Measurements from ENCODE around the gene TRABD.

The TRABD gene

GRCh38 chr22:50210378-50211139 lies 24.8 kb downstream of the TRABD start:
- H3K4me1 ChIP-seq (ENCODE audit: control insufficient read depth in 1 of 2, insufficient read depth in 2 of 2, low read length in 2 of 2): no peaks in the 10 kb centered on the region
- no peak overlapping the region for H3K9ac ChIP-seq (ENCODE audit: low read depth in 1 of 2, low read length in 2 of 2)
- H3K27ac ChIP-seq (ENCODE audit: low read depth, low read length): no peak overlapping the region
- no peak overlapping the region for H3K4me3 ChIP-seq (ENCODE audit: low read depth in 1 of 2, low read length in 2 of 2)
- H3K36me3 ChIP-seq (ENCODE audit: control insufficient read depth in 1 of 2, insufficient read depth in 2 of 2, low read length in 2 of 2): peaks cover 25 to 82% of the 10 kb centered on the region in 2 donors
- no peaks in the 10 kb centered on the region for H3K27me3 ChIP-seq (ENCODE audit: control insufficient read depth in 1 of 2, insufficient read depth in 2 of 2, low read length in 2 of 2)
- H3K9me3 ChIP-seq (ENCODE audit: control insufficient read depth in 1 of 2, low read length in 2 of 2): no peaks in the 10 kb centered on the region

GRCh38 chr22:50211147-50211546 lies 25.4 kb downstream of the TRABD start:
- Histone ChIP-seq H3K27ac (ENCODE audit: low read depth, low read length) (no peak overlapping the region), H3K4me3 (ENCODE audit: low read depth in 1 of 2, low read length in 2 of 2) (no peak overlapping the region), H3K36me3 (ENCODE audit: control insufficient read depth in 1 of 2, insufficient read depth in 2 of 2, low read length in 2 of 2) (peaks cover 25 to 83% of the 10 kb centered on the region in 2 donors), H3K9me3 (ENCODE audit: control insufficient read depth in 1 of 2, low read length in 2 of 2) (no peaks in the 10 kb centered on the region), H3K4me1 (ENCODE audit: control insufficient read depth in 1 of 2, insufficient read depth in 2 of 2, low read length in 2 of 2) (no peaks in the 10 kb centered on the region), H3K9ac (ENCODE audit: low read depth in 1 of 2, low read length in 2 of 2) (no peak overlapping the region), H3K27me3 (ENCODE audit: control insufficient read depth in 1 of 2, insufficient read depth in 2 of 2, low read length in 2 of 2) (no peaks in the 10 kb centered on the region)

GRCh38 chr22:50213263-50213662 lies 27.6 kb downstream of the TRABD start:
- Histone ChIP-seq H3K27me3 (ENCODE audit: control insufficient read depth in 1 of 2, insufficient read depth in 2 of 2, low read length in 2 of 2) (no peaks in the 10 kb centered on the region), H3K9ac (ENCODE audit: low read depth in 1 of 2, low read length in 2 of 2) (no peak overlapping the region), H3K27ac (ENCODE audit: low read depth, low read length) (no peak overlapping the region), H3K4me1 (ENCODE audit: control insufficient read depth in 1 of 2, insufficient read depth in 2 of 2, low read length in 2 of 2) (no peaks in the 10 kb centered on the region), H3K9me3 (ENCODE audit: control insufficient read depth in 1 of 2, low read length in 2 of 2) (no peaks in the 10 kb centered on the region), H3K4me3 (ENCODE audit: low read depth in 1 of 2, low read length in 2 of 2) (no peak overlapping the region), H3K36me3 (ENCODE audit: control insufficient read depth in 1 of 2, insufficient read depth in 2 of 2, low read length in 2 of 2) (peaks cover 23 to 86% of the 10 kb centered on the region in 2 donors)

- no peaks in the 10 kb centered on the region for H3K27me3 ChIP-seq (ENCODE audit: control insufficient read depth in 1 of 2, insufficient read depth in 2 of 2, low read length in 2 of 2)
- no peak overlapping the region for H3K27ac ChIP-seq (ENCODE audit: low read depth, low read length)
- no peak overlapping the region for H3K4me3 ChIP-seq (ENCODE audit: low read depth in 1 of 2, low read length in 2 of 2)
- peaks cover 34 to 86% of the 10 kb centered on the region in 2 donors for H3K36me3 ChIP-seq (ENCODE audit: control insufficient read depth in 1 of 2, insufficient read depth in 2 of 2, low read length in 2 of 2)
- H3K9me3 ChIP-seq (ENCODE audit: control insufficient read depth in 1 of 2, low read length in 2 of 2): no peaks in the 10 kb centered on the region
- no peak overlapping the region for H3K9ac ChIP-seq (ENCODE audit: low read depth in 1 of 2, low read length in 2 of 2)
- peaks cover 0 to 4% of the 10 kb centered on the region in 2 donors for H3K4me1 ChIP-seq (ENCODE audit: control insufficient read depth in 1 of 2, insufficient read depth in 2 of 2, low read length in 2 of 2)
Measured at GRCh38 chr22:50215297-50216054, 29.8 kb downstream of the TRABD start.

- H3K36me3 ChIP-seq (ENCODE audit: control insufficient read depth in 1 of 2, insufficient read depth in 2 of 2, low read length in 2 of 2): peaks cover 32 to 86% of the 10 kb centered on the region in 2 donors
- H3K4me3 ChIP-seq (ENCODE audit: low read depth in 1 of 2, low read length in 2 of 2): no peak overlapping the region
- H3K9ac ChIP-seq (ENCODE audit: low read depth in 1 of 2, low read length in 2 of 2): no peak overlapping the region
- no peaks in the 10 kb centered on the region for H3K27me3 ChIP-seq (ENCODE audit: control insufficient read depth in 1 of 2, insufficient read depth in 2 of 2, low read length in 2 of 2)
- H3K4me1 ChIP-seq (ENCODE audit: control insufficient read depth in 1 of 2, insufficient read depth in 2 of 2, low read length in 2 of 2): peaks cover 0 to 4% of the 10 kb centered on the region in 2 donors
- no peak overlapping the region for H3K27ac ChIP-seq (ENCODE audit: low read depth, low read length)
- H3K9me3 ChIP-seq (ENCODE audit: control insufficient read depth in 1 of 2, low read length in 2 of 2): no peaks in the 10 kb centered on the region
Measured at GRCh38 chr22:50216055-50216683, 30.5 kb downstream of the TRABD start.

GRCh38 chr22:50216684-50217520 lies 31.2 kb downstream of the TRABD start:
- peaks cover 37 to 89% of the 10 kb centered on the region in 2 donors for H3K36me3 ChIP-seq (ENCODE audit: control insufficient read depth in 1 of 2, insufficient read depth in 2 of 2, low read length in 2 of 2)
- H3K9me3 ChIP-seq (ENCODE audit: control insufficient read depth in 1 of 2, low read length in 2 of 2): no peaks in the 10 kb centered on the region
- no peak overlapping the region for H3K9ac ChIP-seq (ENCODE audit: low read depth in 1 of 2, low read length in 2 of 2)
- H3K4me3 ChIP-seq (ENCODE audit: low read depth in 1 of 2, low read length in 2 of 2): no peak overlapping the region
- no peak overlapping the region for H3K27ac ChIP-seq (ENCODE audit: low read depth, low read length)
- H3K4me1 ChIP-seq (ENCODE audit: control insufficient read depth in 1 of 2, insufficient read depth in 2 of 2, low read length in 2 of 2): peaks cover 0 to 4% of the 10 kb centered on the region in 2 donors
- no peaks in the 10 kb centered on the region for H3K27me3 ChIP-seq (ENCODE audit: control insufficient read depth in 1 of 2, insufficient read depth in 2 of 2, low read length in 2 of 2)

GRCh38 chr22:50217543-50218152 lies 31.9 kb downstream of the TRABD start:
- peaks cover 0 to 4% of the 10 kb centered on the region in 2 donors for H3K4me1 ChIP-seq (ENCODE audit: control insufficient read depth in 1 of 2, insufficient read depth in 2 of 2, low read length in 2 of 2)
- no peak overlapping the region for H3K4me3 ChIP-seq (ENCODE audit: low read depth in 1 of 2, low read length in 2 of 2)
- no peak overlapping the region for H3K27ac ChIP-seq (ENCODE audit: low read depth, low read length)
- no peaks in the 10 kb centered on the region for H3K9me3 ChIP-seq (ENCODE audit: control insufficient read depth in 1 of 2, low read length in 2 of 2)
- H3K9ac ChIP-seq (ENCODE audit: low read depth in 1 of 2, low read length in 2 of 2): no peak overlapping the region
- H3K36me3 ChIP-seq (ENCODE audit: control insufficient read depth in 1 of 2, insufficient read depth in 2 of 2, low read length in 2 of 2): peaks cover 35 to 89% of the 10 kb centered on the region in 2 donors
- H3K27me3 ChIP-seq (ENCODE audit: control insufficient read depth in 1 of 2, insufficient read depth in 2 of 2, low read length in 2 of 2): no peaks in the 10 kb centered on the region

GRCh38 chr22:50218153-50218995 lies 32.7 kb downstream of the TRABD start:
- Histone ChIP-seq H3K4me1 (ENCODE audit: control insufficient read depth in 1 of 2, insufficient read depth in 2 of 2, low read length in 2 of 2) (peaks cover 0 to 4% of the 10 kb centered on the region in 2 donors), H3K9me3 (ENCODE audit: control insufficient read depth in 1 of 2, low read length in 2 of 2) (no peaks in the 10 kb centered on the region), H3K9ac (ENCODE audit: low read depth in 1 of 2, low read length in 2 of 2) (no peak overlapping the region), H3K27me3 (ENCODE audit: control insufficient read depth in 1 of 2, insufficient read depth in 2 of 2, low read length in 2 of 2) (no peaks in the 10 kb centered on the region), H3K36me3 (ENCODE audit: control insufficient read depth in 1 of 2, insufficient read depth in 2 of 2, low read length in 2 of 2) (peaks cover 36 to 89% of the 10 kb centered on the region in 2 donors), H3K27ac (ENCODE audit: low read depth, low read length) (no peak overlapping the region), H3K4me3 (ENCODE audit: low read depth in 1 of 2, low read length in 2 of 2) (no peak overlapping the region)

Measured in duodenal mucosa (tissue), 2 donors.